ENCODE results near the gene IL10RA. TPM values are rescaled to one million over a fixed set of nuclear protein-coding genes. Genes with fewer than 3 reads are reported as not detected.
A peak's percentile ranks its signal among the peaks of the same experiment; 100 is the strongest.

Gene IL10RA
- total RNA-seq, 1 experiment from 2014 or later, result 0.41 TPM

DNA sequence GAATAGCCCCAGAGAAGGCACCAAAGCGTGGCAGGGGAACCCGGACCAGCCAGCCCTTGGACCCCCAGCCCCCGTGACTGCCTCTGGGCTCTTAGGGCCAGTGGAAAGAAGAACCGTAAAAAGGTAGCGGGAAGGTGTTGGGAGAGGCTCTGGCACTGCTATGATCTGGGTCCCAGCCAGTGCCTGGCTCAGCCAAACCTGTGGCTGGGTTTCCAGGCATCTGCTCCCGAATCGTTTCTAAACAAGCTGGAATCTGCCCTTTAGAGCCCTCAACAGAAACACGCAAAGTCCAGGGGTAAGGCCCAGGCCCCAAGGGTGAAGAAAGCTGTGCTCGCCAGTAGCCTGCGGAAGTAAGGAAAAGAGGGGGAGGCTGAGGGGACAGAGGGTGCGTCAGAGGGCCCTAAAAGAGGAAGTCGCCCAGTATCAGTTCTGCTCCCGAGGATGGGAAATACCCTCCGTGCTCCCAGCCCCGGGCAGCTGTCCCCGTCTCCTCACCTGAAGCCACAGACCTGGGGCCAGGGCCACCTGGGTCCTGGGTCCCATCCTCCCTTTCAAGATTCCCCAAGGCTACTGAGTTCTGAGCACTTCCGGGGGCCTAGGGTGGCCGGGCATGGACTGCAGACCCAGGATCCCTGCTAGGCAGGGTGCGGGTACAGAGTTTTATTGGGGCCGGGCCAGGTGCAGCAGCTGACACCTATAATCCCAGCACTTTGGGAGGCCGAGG lies 24.7 kb downstream of the IL10RA start:
- intact Hi-C loops (cut with micrococcal nuclease; ENCODE audit: unreplicated experiment) (no loop called here), in situ Hi-C loops (cut with HindIII; ENCODE audit: low pct_unique_long_range_greater_than_20kb, low sequenced_read_pairs) (no loop called here)
- POLR2A ChIA-PET, result no interaction called here
- H3K27me3 ChIP-seq (ENCODE audit: control insufficient read depth, insufficient read depth, low read length), result peaks cover 13% of the 10 kb centered on the region; the same call in 1 of the 2 replicates
- DNase-seq (ENCODE audit: low read depth, low spot score) (no peak), ATAC-seq (no peak)
- H3K9me3 ChIP-seq (ENCODE audit: control insufficient read depth, insufficient read depth, low read depth, low read length), result no peaks in the 10 kb centered on the region
- CTCF ChIA-PET, result interaction anchor here (0.6 kb wide), 1 partner anchor 205 kb away, joined by 3 read pairs; no protein-coding TSS in a partner anchor
- H3K36me3 ChIP-seq (ENCODE audit: control insufficient read depth, insufficient read depth, low read length), result no peaks in the 10 kb centered on the region
- H3K4me3 ChIP-seq (ENCODE audit: low read depth in 2 of 2, low read length in 2 of 2), result no peak overlapping the region
- H3K27ac ChIP-seq (ENCODE audit: low read length), result no peak overlapping the region
- no TSS peak for BruUV-seq (replicated peaks)
- H3K4me1 ChIP-seq (ENCODE audit: control insufficient read depth, insufficient read depth, low read length), result no peaks in the 10 kb centered on the region
- TF ChIP-seq POLR2AphosphoS5 (IDR thresholded peaks at IDR 0.05; ENCODE audit: low read depth, low read length) (no peak), SIN3A (IDR thresholded peaks at IDR 0.05; ENCODE audit: borderline replicate concordance, insufficient read depth, low read depth, low read length) (no peak), TCF7L2 (IDR thresholded peaks at IDR 0.05; ENCODE audit: low read depth, low read length) (no peak)
- TF ChIP-seq, protein P1, sequence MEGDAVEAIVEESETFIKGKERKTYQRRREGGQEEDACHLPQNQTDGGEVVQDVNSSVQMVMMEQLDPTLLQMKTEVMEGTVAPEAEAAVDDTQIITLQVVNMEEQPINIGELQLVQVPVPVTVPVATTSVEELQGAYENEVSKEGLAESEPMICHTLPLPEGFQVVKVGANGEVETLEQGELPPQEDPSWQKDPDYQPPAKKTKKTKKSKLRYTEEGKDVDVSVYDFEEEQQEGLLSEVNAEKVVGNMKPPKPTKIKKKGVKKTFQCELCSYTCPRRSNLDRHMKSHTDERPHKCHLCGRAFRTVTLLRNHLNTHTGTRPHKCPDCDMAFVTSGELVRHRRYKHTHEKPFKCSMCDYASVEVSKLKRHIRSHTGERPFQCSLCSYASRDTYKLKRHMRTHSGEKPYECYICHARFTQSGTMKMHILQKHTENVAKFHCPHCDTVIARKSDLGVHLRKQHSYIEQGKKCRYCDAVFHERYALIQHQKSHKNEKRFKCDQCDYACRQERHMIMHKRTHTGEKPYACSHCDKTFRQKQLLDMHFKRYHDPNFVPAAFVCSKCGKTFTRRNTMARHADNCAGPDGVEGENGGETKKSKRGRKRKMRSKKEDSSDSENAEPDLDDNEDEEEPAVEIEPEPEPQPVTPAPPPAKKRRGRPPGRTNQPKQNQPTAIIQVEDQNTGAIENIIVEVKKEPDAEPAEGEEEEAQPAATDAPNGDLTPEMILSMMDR (IDR thresholded peaks at IDR 0.05), result no peak
- TF ChIP-seq, protein P2, sequence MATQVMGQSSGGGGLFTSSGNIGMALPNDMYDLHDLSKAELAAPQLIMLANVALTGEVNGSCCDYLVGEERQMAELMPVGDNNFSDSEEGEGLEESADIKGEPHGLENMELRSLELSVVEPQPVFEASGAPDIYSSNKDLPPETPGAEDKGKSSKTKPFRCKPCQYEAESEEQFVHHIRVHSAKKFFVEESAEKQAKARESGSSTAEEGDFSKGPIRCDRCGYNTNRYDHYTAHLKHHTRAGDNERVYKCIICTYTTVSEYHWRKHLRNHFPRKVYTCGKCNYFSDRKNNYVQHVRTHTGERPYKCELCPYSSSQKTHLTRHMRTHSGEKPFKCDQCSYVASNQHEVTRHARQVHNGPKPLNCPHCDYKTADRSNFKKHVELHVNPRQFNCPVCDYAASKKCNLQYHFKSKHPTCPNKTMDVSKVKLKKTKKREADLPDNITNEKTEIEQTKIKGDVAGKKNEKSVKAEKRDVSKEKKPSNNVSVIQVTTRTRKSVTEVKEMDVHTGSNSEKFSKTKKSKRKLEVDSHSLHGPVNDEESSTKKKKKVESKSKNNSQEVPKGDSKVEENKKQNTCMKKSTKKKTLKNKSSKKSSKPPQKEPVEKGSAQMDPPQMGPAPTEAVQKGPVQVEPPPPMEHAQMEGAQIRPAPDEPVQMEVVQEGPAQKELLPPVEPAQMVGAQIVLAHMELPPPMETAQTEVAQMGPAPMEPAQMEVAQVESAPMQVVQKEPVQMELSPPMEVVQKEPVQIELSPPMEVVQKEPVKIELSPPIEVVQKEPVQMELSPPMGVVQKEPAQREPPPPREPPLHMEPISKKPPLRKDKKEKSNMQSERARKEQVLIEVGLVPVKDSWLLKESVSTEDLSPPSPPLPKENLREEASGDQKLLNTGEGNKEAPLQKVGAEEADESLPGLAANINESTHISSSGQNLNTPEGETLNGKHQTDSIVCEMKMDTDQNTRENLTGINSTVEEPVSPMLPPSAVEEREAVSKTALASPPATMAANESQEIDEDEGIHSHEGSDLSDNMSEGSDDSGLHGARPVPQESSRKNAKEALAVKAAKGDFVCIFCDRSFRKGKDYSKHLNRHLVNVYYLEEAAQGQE (IDR thresholded peaks at IDR 0.05; ENCODE audit: insufficient read depth in 1 of 2, low read depth in 2 of 2, low read length in 1 of 2), result no peak

DNA sequence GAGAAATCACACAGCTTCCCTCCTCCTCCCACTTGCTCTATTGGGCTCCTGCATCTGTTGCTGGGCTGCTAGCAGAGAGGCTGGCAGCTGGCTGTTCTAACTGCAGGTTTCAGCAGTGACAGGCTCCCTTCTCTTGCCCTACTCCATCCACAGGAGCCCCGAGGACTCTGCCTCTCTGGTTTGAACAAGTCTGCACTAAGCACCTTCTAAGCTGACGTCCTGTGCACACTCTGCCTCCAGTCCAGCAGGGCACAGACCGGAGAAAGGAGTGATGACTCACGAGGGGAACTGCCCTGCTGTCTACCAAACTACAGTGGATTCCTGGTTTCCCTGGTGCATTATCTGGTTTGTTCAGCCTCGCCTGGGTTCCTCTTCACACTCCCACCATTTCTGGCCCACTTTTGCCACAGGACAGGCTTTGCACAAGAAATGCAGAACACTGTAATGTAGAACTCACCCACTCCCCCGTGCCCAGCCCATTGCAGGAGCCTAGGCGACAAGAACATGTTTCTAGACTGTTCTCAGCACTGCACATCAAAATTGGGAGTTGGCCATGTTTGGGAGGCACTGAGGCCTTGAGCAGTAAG lies 26.0 kb downstream of the IL10RA start:
- no peaks in the 10 kb centered on the region for H3K4me1 ChIP-seq (ENCODE audit: control insufficient read depth, insufficient read depth, low read length)
- peaks cover 13% of the 10 kb centered on the region for H3K27me3 ChIP-seq (ENCODE audit: control insufficient read depth, insufficient read depth, low read length)
- POLR2A ChIA-PET, result no interaction called here
- no TSS peak for BruUV-seq (replicated peaks)
- intact Hi-C loops (cut with micrococcal nuclease; ENCODE audit: unreplicated experiment) (no loop called here), in situ Hi-C loops (cut with HindIII; ENCODE audit: low pct_unique_long_range_greater_than_20kb, low sequenced_read_pairs) (no loop called here)
- H3K27ac ChIP-seq (ENCODE audit: low read length), result no peak overlapping the region
- CTCF ChIA-PET, result no interaction called here
- H3K4me3 ChIP-seq (ENCODE audit: low read depth in 2 of 2, low read length in 2 of 2), result no peak overlapping the region
- no peaks in the 10 kb centered on the region for H3K9me3 ChIP-seq (ENCODE audit: control insufficient read depth, insufficient read depth, low read depth, low read length)
- no peaks in the 10 kb centered on the region for H3K36me3 ChIP-seq (ENCODE audit: control insufficient read depth, insufficient read depth, low read length)
- no peak for DNase-seq (ENCODE audit: low read depth, low spot score)
- ATAC-seq, result peak; percentile 81
- TF ChIP-seq, protein P1 (IDR thresholded peaks at IDR 0.05), result no peak
- no peak for TF ChIP-seq TCF7L2 (IDR thresholded peaks at IDR 0.05; ENCODE audit: low read depth, low read length)
- TF ChIP-seq, protein P2 (IDR thresholded peaks at IDR 0.05; ENCODE audit: insufficient read depth in 1 of 2, low read depth in 2 of 2, low read length in 1 of 2), result no peak
- no peak for TF ChIP-seq SIN3A (IDR thresholded peaks at IDR 0.05; ENCODE audit: borderline replicate concordance, insufficient read depth, low read depth, low read length)
- no peak for TF ChIP-seq POLR2AphosphoS5 (IDR thresholded peaks at IDR 0.05; ENCODE audit: low read depth, low read length)

Data from Panc1 (cell line).